Body of pancreas (tissue), 4 donors: ENCODE data around the gene UBE2V1.

Experiments
- CTCF ChIP-seq, 7 experiments: fragments of 450-650 bp in 4 of 7; fragments of 200-600 bp in 3 of 7; sonication (generic) in 3 of 7; IDR thresholded peaks; one replicate each; pipeline ENCODE4 v1.5.1; 2016 to 2019; ENCODE audit warnings: antibody characterized with exemption in 7 of 7
- POLR2A ChIP-seq, 3 donors: fragments of 450-650 bp; IDR thresholded peaks; one replicate each; pipeline ENCODE4 v1.6.1; 2016; ENCODE audit warnings: antibody characterized with exemption in 3 of 3, mild to moderate bottlenecking in 2 of 3

- TF ChIP-seq CTCF (IDR thresholded peaks at IDR 0.05) = no peak
- TF ChIP-seq POLR2A (IDR thresholded peaks at IDR 0.05) = no peak
Measured at GRCh38 chr20:50128520-50128905, 15.6 kb upstream of the UBE2V1 start.
